WI38 (cell line): ENCODE data around the gene EGFL6.

Source experiments
- H3K4me3 ChIP-seq: 2 replicates; pipeline ENCODE4 v1.5.1; 2011; ENCODE audit warnings: low read depth, mild to moderate bottlenecking, control low read depth, low read length
- CTCF ChIP-seq: IDR thresholded peaks from 2 replicates; pipeline ENCODE4 v1.5.1; 2012; ENCODE audit warnings: low read depth, mild to moderate bottlenecking, control low read depth, low read length

EGFL6 gene

GRCh38 chrX:13570261-13570605 lies 832 bp downstream of the EGFL6 start:
- TF ChIP-seq CTCF = no peak
- no peak overlapping the region for H3K4me3 ChIP-seq

GRCh38 chrX:13571136-13571535 lies 1.7 kb downstream of the EGFL6 start:
- no peak overlapping the region for H3K4me3 ChIP-seq
- no peak for TF ChIP-seq CTCF

GRCh38 chrX:13574600-13574999 lies 5.2 kb downstream of the EGFL6 start:
- TF ChIP-seq CTCF = no peak
- no peak overlapping the region for H3K4me3 ChIP-seq

- H3K4me3 ChIP-seq = no peak overlapping the region
- no peak for TF ChIP-seq CTCF
Observed at GRCh38 chrX:13579661-13580060, 10.3 kb downstream of the EGFL6 start.

GRCh38 chrX:13581554-13581953 lies 12.2 kb downstream of the EGFL6 start:
- no peak overlapping the region for H3K4me3 ChIP-seq
- no peak for TF ChIP-seq CTCF

GRCh38 chrX:13587786-13588477 lies 18.5 kb downstream of the EGFL6 start:
- no peak for TF ChIP-seq CTCF
- H3K4me3 ChIP-seq = no peak overlapping the region

- no peak for TF ChIP-seq CTCF
Observed at GRCh38 chrX:13590207-13590606, 20.8 kb downstream of the EGFL6 start.

More at GRCh38 chrX:13590207-13590606, 20.8 kb downstream of the EGFL6 start:
- H3K4me3 ChIP-seq = no peak overlapping the region
